Ovary (tissue), 9 donors: ENCODE measurements around the gene MECP2. TPM values are rescaled to one million over a fixed set of nuclear protein-coding genes. Genes with fewer than 3 reads are reported as not detected.

Source experiments
- DNase-seq, 5 donors: peaks; one replicate each; pipeline ENCODE4 v3.0.0-alpha.2; 2019 to 2020
- H3K27ac ChIP-seq, 2 donors: fragments of 200-600 bp; one replicate each; pipeline versions ENCODE4 v1.5.1 to v1.8.0; 2019 to 2022
- H3K27me3 ChIP-seq: fragments of 200-600 bp; one replicate; pipeline ENCODE4 v1.8.0; 2022
- H3K36me3 ChIP-seq: fragments of 200-600 bp; sonication (generic); one replicate; pipeline ENCODE4 v1.5.1; 2019
- H3K4me1 ChIP-seq: one replicate; pipeline ENCODE4 v1.8.1; 2013; ENCODE audit warnings: mild to moderate bottlenecking, moderate library complexity; ENCODE audit not compliant: insufficient read depth
- H3K4me3 ChIP-seq: fragments of 200-600 bp; sonication (generic); one replicate; pipeline ENCODE4 v1.5.1; 2017
- H3K9me3 ChIP-seq, 2 donors: fragments of 200-600 bp in 1 of 2; sonication (generic) in 1 of 2; one replicate each; pipeline versions ENCODE4 v1.5.1 to v1.8.1; 2013 to 2019; ENCODE audit warnings: mild to moderate bottlenecking in 1 of 2, moderate library complexity in 1 of 2
- EP300 ChIP-seq: sonication (generic); formaldehyde crosslinking; IDR thresholded peaks from one replicate; pipeline ENCODE4 v1.6.1; 2017; ENCODE audit warnings: antibody characterized with exemption
- POLR2A ChIP-seq: fragments of 450-650 bp; IDR thresholded peaks from one replicate; pipeline ENCODE4 v1.6.1; 2017; ENCODE audit warnings: antibody characterized with exemption, mild to moderate bottlenecking, moderate library complexity
- WGBS, 3 donors: extraction: QIAGEN DNeasy Blood & Tissue Kit in 1 of 3; methylation state at CpG; one replicate each; pipeline versions ENCODE4 v1.1.5 to v1.1.7; 2013 to 2017; 5-methylcytosine and 5-hydroxymethylcytosine counted together
- intact Hi-C, 4 donors: fragments of 100-400 bp; cut with DNase I; formaldehyde crosslinking; loops; one replicate each; pipeline versions ENCODE4 v1.11.0 to v1.15.1; 2022 to 2023
- polyA plus RNA-seq, 2 donors: library from polyadenylated mRNA; stranded (reverse); fragments of 200-250 nt in 1 of 2; fragments of 350-450 nt in 1 of 2; fragmentation: Illumina TruSeq in 1 of 2; extraction: RNeasy Lipid Tissue Mini Kit (QIAGEN cat#74804) in 1 of 2; gene quantifications; one replicate each; pipeline ENCODE4 v1.2.3, GENCODE V29; 2013 to 2014
- total RNA-seq, 7 donors: library from RNA; depleted of rRNA in 2 of 7; stranded (reverse); fragments of >200 nt in 2 of 7; fragmentation: NEBNext Ultra II Directional in 3 of 7; extraction: Animal tissue kit (Norgen Biotek cat#: 25700) in 3 of 7; gene quantifications; one replicate each; pipeline versions ENCODE4 v1.1.0 to v1.2.4, GENCODE V29; 2016 to 2023
- TF ChIP-seq, protein P1 (sequence below), 3 donors: fragments of 450-650 bp in 2 of 3; fragments of 200-600 bp in 1 of 3; IDR thresholded peaks; one replicate each; pipeline versions ENCODE4 v1.5.1 to v1.8.0; 2016 to 2022; ENCODE audit warnings: antibody characterized with exemption in 3 of 3, mild to moderate bottlenecking in 1 of 3
- donor health status: DM: no; HTN: no; CAD: no; lungs with moderate emphysema.
- donor health status: DM: no; HTN: no; CAD: no.
- donor health status: Bipolar disorder and iron deficiency.
- donor health status: DM: yes; HTN: yes; CAD: no.
- donor health status: DM: no; HTN: no; CAD: no.
- donor health status: DM: yes; HTN: yes; CAD: no.

Gene MECP2
- total and polyA plus RNA-seq, 9 donors, result 26.8 to 91.2 (median 62.2) TPM

- peaks cover 1% of the 10 kb centered on the region for H3K4me1 ChIP-seq
- H3K4me3 ChIP-seq, result no peak overlapping the region
- intact Hi-C loops, result no loop called here
- no peaks in the 10 kb centered on the region for H3K9me3 ChIP-seq
- WGBS, 3 donors, result 67 to 80% (median 69%) methylated on average over 1 of the region's 1 CpG
- no peak for DNase-seq
- H3K27me3 ChIP-seq, result no peaks in the 10 kb centered on the region
- TF ChIP-seq, protein P1, sequence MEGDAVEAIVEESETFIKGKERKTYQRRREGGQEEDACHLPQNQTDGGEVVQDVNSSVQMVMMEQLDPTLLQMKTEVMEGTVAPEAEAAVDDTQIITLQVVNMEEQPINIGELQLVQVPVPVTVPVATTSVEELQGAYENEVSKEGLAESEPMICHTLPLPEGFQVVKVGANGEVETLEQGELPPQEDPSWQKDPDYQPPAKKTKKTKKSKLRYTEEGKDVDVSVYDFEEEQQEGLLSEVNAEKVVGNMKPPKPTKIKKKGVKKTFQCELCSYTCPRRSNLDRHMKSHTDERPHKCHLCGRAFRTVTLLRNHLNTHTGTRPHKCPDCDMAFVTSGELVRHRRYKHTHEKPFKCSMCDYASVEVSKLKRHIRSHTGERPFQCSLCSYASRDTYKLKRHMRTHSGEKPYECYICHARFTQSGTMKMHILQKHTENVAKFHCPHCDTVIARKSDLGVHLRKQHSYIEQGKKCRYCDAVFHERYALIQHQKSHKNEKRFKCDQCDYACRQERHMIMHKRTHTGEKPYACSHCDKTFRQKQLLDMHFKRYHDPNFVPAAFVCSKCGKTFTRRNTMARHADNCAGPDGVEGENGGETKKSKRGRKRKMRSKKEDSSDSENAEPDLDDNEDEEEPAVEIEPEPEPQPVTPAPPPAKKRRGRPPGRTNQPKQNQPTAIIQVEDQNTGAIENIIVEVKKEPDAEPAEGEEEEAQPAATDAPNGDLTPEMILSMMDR (IDR thresholded peaks at IDR 0.05), result no peak
- TF ChIP-seq EP300, result no peak
- TF ChIP-seq POLR2A, result no peak
- H3K36me3 ChIP-seq, result no peaks in the 10 kb centered on the region
- no peak overlapping the region for H3K27ac ChIP-seq
Measured at GRCh38 chrX:154072192-154072591, 25.3 kb downstream of the MECP2 start.

GRCh38 chrX:154068560-154068959 lies 29.0 kb downstream of the MECP2 start:
- no peak for DNase-seq
- no peaks in the 10 kb centered on the region for H3K36me3 ChIP-seq
- intact Hi-C loops, result loop anchor here in 1 of 4 donors (10.0 kb wide), 1 partner anchor 274 kb away; the partner anchor contains the start of genes IDH3G and SSR4
- H3K4me1 ChIP-seq, result peaks cover 4% of the 10 kb centered on the region
- TF ChIP-seq EP300 (no peak), POLR2A (no peak)
- TF ChIP-seq, protein P1 (IDR thresholded peaks at IDR 0.05), result no peak
- H3K9me3 ChIP-seq, result no peaks in the 10 kb centered on the region
- H3K27me3 ChIP-seq, result no peaks in the 10 kb centered on the region
- no peak overlapping the region for H3K4me3 ChIP-seq
- WGBS, 3 donors, result 76 to 84% (median 79%) methylated on average over 3 of the region's 3 CpGs
- no peak overlapping the region for H3K27ac ChIP-seq

GRCh38 chrX:154064637-154065435 lies 32.7 kb downstream of the MECP2 start:
- Histone ChIP-seq H3K9me3 (no peaks in the 10 kb centered on the region), H3K27me3 (no peaks in the 10 kb centered on the region), H3K4me3 (no peak overlapping the region), H3K36me3 (no peaks in the 10 kb centered on the region), H3K4me1 (peaks cover 7% of the 10 kb centered on the region), H3K27ac (no peak overlapping the region)
- no peak for TF ChIP-seq EP300
- TF ChIP-seq, protein P1 (IDR thresholded peaks at IDR 0.05), result no peak
- TF ChIP-seq POLR2A, result no peak
- 73 to 77% (median 75%) methylated on average over 9 of the region's 9 CpGs for WGBS, 3 donors
- no peak for DNase-seq
- intact Hi-C loops, result loop anchor here in 1 of 4 donors (10.0 kb wide), 1 partner anchor 270 kb away; the partner anchor contains the start of genes IDH3G and SSR4

GRCh38 chrX:154063234-154063633 lies 34.3 kb downstream of the MECP2 start:
- Histone ChIP-seq H3K9me3 (no peaks in the 10 kb centered on the region), H3K27ac (no peak overlapping the region), H3K4me1 (peaks cover 7% of the 10 kb centered on the region), H3K27me3 (no peaks in the 10 kb centered on the region), H3K4me3 (no peak overlapping the region), H3K36me3 (no peaks in the 10 kb centered on the region)
- no peak for TF ChIP-seq POLR2A
- TF ChIP-seq, protein P1 (IDR thresholded peaks at IDR 0.05), result no peak
- TF ChIP-seq EP300, result no peak
- 77 to 83% (median 82%) methylated on average over 4 of the region's 4 CpGs for WGBS, 3 donors
- intact Hi-C loops, result loop anchor here in 2 of 4 donors (2.0 to 10.0 kb wide), 2 partner anchors 62 to 268 kb away; partner anchors contain the start of genes IDH3G (in 1 of the 2) and SSR4 (in 1 of the 2)
- no peak for DNase-seq
